Dendritic cell treated with granulocyte-macrophage colony-stimulating factor and Interleukin-4, amounts not matched to agents 40 ng/mL and 50 ng/mL, for 4 days (primary cell): Measurements from ENCODE around the gene LRRC2.

Experiments used
- H3K27ac Mint-ChIP-seq: one replicate; pipeline ENCODE4 v1.8.0; 2022; ENCODE audit warnings: mild to moderate bottlenecking, mixed read lengths
- H3K27me3 Mint-ChIP-seq: one replicate; pipeline ENCODE4 v1.8.0; 2022; ENCODE audit warnings: mild to moderate bottlenecking, mixed read lengths
- H3K36me3 Mint-ChIP-seq: one replicate; pipeline ENCODE4 v1.8.0; 2022; ENCODE audit warnings: low read depth, mixed read lengths
- H3K4me1 Mint-ChIP-seq: one replicate; pipeline ENCODE4 v1.8.0; 2022; ENCODE audit warnings: low read depth, mixed read lengths
- H3K4me3 Mint-ChIP-seq: one replicate; pipeline ENCODE4 v1.8.0; 2022; ENCODE audit warnings: mild to moderate bottlenecking, moderate library complexity, mixed read lengths
- H3K9me3 Mint-ChIP-seq: one replicate; pipeline ENCODE4 v1.8.0; 2022; ENCODE audit warnings: mixed read lengths
- intact Hi-C: fragments of 100-400 bp; cut with micrococcal nuclease; formaldehyde crosslinking; loops from one replicate; pipeline ENCODE4 v1.15.0; 2022

Gene LRRC2

DNA sequence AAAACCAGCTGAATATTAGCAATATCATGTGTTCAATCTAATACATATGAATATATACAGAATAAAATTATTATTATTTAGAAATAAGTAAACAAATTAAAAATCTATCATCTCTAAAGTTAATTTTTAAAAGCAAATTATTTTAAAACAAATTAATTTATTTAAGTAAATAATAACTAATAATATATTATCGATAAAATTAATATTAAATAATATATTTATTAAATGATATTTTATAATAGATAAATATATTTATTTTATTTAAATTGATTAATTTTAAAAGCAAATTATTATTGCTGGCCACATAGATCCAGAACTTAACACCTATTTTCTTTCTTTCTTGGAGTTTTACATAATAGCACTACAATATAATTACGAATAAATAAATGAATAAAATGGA lies 46.1 kb downstream of the LRRC2 start:
- no peak overlapping the region for H3K27ac Mint-ChIP-seq
- no peaks in the 10 kb centered on the region for H3K4me1 Mint-ChIP-seq
- no peaks in the 10 kb centered on the region for H3K36me3 Mint-ChIP-seq
- peaks cover 2% of the 10 kb centered on the region for H3K27me3 Mint-ChIP-seq
- intact Hi-C loops = no loop called here
- no peaks in the 10 kb centered on the region for H3K9me3 Mint-ChIP-seq
- H3K4me3 Mint-ChIP-seq = no peak overlapping the region

DNA sequence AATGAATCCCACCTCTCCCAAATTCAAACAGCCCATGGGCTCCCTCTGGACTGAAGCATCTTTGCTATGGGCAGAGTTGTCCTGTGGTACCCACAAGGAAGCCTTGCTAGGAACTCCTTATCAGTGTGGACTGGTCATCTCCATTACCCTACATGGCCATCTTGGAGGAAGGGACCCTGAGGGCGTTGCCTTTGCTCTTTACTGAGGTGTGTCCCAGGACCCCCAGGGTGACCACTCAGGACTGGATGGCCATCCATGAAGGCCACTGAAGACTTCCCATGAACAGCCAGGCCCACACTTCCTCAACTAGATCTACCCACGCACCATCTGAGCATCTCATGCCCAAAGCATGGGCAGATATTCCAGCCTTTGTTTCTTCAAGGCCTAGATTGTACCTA lies 48.3 kb downstream of the LRRC2 start:
- H3K9me3 Mint-ChIP-seq = no peaks in the 10 kb centered on the region
- H3K27me3 Mint-ChIP-seq = no peaks in the 10 kb centered on the region
- H3K27ac Mint-ChIP-seq = no peak overlapping the region
- intact Hi-C loops = no loop called here
- no peak overlapping the region for H3K4me3 Mint-ChIP-seq
- H3K4me1 Mint-ChIP-seq = no peaks in the 10 kb centered on the region
- H3K36me3 Mint-ChIP-seq = no peaks in the 10 kb centered on the region

- H3K27me3 Mint-ChIP-seq = no peaks in the 10 kb centered on the region
- no peak overlapping the region for H3K27ac Mint-ChIP-seq
- H3K9me3 Mint-ChIP-seq = no peaks in the 10 kb centered on the region
- no peaks in the 10 kb centered on the region for H3K36me3 Mint-ChIP-seq
- no peak overlapping the region for H3K4me3 Mint-ChIP-seq
- no peaks in the 10 kb centered on the region for H3K4me1 Mint-ChIP-seq
- intact Hi-C loops = no loop called here
These were observed 48.9 kb downstream of the LRRC2 start for GRCh38 chr3:46517016-46517783.

DNA sequence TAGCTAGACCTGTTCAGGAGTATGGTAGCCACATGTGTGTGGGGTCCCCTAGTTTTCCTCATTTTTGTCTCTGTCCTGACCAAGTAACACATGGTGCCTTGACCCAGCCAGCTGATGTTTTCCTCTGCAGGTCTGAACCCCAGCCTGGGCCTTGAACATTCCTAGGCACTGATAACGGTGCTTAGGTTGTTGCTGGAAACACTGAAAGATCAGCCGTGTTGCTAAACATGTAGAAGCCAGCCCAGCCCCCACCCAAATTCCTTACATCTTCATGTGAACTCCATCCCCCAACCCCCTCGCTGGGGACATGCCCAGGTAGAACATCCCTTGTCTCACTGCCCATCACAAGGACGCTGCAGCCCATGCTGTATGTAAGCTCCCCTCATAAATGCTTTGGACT lies 49.6 kb downstream of the LRRC2 start:
- Mint-ChIP-seq H3K27me3 (no peaks in the 10 kb centered on the region), H3K4me1 (no peaks in the 10 kb centered on the region), H3K36me3 (no peaks in the 10 kb centered on the region), H3K9me3 (no peaks in the 10 kb centered on the region), H3K4me3 (no peak overlapping the region), H3K27ac (no peak overlapping the region)
- intact Hi-C loops = no loop called here

DNA sequence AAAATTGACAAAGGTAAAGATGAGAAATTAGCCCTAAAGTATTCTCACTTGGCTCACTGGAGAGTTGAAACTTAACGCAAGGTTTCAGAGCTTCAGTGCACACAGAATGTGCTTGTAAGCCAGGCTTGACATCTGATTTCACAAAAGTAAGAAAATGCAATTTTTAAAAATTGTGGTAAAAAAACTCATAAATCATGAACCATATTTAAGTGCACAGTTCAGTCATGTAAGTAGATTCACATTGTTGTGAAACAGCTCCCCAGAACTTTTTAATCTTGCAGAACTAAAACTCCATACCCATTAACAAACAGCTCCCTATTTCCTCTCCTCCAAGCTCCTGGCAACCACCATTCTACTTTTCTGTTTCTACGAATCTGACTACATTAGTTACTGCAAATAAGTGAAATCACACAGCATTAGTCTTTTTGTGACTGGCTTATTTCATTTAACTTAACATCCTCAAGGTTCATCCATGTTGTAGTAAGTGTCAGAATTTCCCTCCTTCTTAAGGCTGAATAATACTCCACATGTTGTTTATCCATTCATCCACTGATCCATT lies 53.8 kb downstream of the LRRC2 start:
- intact Hi-C loops = no loop called here
- Mint-ChIP-seq H3K4me3 (no peak overlapping the region), H3K27ac (no peak overlapping the region), H3K4me1 (no peaks in the 10 kb centered on the region), H3K36me3 (no peaks in the 10 kb centered on the region), H3K9me3 (no peaks in the 10 kb centered on the region), H3K27me3 (peaks cover 1% of the 10 kb centered on the region)

DNA sequence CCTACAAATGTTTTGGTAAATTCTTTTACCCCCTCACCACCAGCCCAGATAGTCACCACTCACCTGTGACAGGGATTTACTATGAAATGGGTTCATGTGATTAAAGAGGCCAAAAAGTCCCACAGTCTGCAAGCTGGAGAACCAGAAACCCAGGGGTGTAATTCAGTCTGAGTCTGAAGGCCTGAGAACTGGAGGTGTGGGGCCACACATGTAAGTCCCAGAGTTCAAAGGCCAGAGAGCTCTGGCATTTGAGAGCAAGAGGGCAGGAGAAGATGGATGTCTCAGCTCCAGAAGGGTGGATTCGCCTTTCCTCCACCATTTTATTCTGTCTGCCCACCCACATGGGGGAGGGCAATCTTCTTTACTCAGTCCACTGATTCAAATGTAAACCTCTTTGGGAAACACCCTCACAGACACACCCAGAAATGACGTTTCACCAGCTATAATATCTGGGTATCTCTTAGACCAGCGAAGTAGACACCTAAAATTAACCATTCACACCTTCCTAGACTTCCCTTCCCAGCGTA lies 56.4 kb downstream of the LRRC2 start:
- no peak overlapping the region for H3K4me3 Mint-ChIP-seq
- no peaks in the 10 kb centered on the region for H3K36me3 Mint-ChIP-seq
- peaks cover 10% of the 10 kb centered on the region for H3K27me3 Mint-ChIP-seq
- H3K9me3 Mint-ChIP-seq = no peaks in the 10 kb centered on the region
- intact Hi-C loops = no loop called here
- H3K27ac Mint-ChIP-seq = no peak overlapping the region
- H3K4me1 Mint-ChIP-seq = no peaks in the 10 kb centered on the region

DNA sequence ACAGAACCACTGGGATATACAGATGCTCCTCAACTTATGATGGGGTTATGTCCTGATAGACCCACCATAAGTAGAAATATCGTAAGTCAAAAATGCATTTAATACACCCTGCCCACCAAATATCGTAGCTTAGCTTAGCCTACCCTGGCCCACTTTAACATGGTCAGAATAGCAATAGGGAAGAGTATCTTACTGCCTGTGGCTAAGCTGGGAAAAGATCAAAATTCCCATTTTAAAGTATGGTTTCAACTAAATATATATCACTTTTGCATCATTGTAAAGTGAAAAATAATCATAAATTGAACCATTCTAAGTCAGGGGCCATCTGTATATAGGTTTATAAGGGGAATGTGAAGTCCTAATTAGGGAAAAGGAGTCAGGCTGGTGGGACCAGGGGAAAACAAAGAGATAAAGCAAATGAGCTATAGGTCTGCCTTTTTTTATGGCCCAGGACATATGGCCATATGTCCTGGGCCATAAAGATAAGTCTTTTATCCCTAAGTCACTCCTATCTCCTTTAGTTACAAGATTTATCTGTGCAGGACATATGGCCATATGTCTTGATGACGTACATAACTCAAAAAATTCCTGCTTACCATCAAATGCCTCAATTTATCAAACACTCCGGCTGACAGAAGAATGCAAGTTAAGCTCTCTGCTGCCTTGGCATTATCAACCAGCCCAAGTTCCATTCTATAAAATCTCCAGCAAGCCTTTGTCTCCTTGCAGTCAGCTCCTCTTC lies 57.1 kb downstream of the LRRC2 start:
- peaks cover 10% of the 10 kb centered on the region for H3K27me3 Mint-ChIP-seq
- intact Hi-C loops = no loop called here
- H3K4me3 Mint-ChIP-seq = no peak overlapping the region
- H3K4me1 Mint-ChIP-seq = no peaks in the 10 kb centered on the region
- no peak overlapping the region for H3K27ac Mint-ChIP-seq
- H3K36me3 Mint-ChIP-seq = no peaks in the 10 kb centered on the region
- no peaks in the 10 kb centered on the region for H3K9me3 Mint-ChIP-seq

DNA sequence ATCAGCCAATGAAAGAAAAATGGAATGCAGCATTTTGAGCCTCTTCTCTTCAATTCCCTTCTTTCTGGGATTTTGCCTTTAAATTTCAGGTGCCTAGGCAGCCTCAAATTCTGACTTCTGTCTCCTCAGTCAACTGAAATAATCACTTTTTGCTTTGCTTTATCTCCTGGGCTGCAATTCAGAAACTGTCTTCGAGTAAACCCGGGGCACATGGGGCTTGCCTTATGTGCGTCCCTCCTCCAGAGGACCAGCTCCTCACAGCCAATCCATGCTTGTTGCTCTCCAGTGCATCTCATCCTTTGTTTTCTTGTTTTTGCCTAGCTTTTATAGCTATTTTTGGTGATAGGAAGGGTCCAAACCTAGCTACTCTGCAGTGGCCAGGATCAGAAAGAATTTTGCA lies 59.6 kb downstream of the LRRC2 start:
- H3K36me3 Mint-ChIP-seq = no peaks in the 10 kb centered on the region
- no peak overlapping the region for H3K27ac Mint-ChIP-seq
- H3K9me3 Mint-ChIP-seq = no peaks in the 10 kb centered on the region
- peaks cover 10% of the 10 kb centered on the region for H3K4me1 Mint-ChIP-seq
- intact Hi-C loops = no loop called here
- H3K27me3 Mint-ChIP-seq = peaks cover 12% of the 10 kb centered on the region
- no peak overlapping the region for H3K4me3 Mint-ChIP-seq

GRCh38 chr3:46505953-46506352 lies 60.1 kb downstream of the LRRC2 start:
- Mint-ChIP-seq H3K36me3 (no peaks in the 10 kb centered on the region), H3K9me3 (no peaks in the 10 kb centered on the region), H3K27ac (no peak overlapping the region), H3K4me3 (no peak overlapping the region), H3K27me3 (peaks cover 11% of the 10 kb centered on the region), H3K4me1 (peaks cover 16% of the 10 kb centered on the region)
- intact Hi-C loops = no loop called here

DNA sequence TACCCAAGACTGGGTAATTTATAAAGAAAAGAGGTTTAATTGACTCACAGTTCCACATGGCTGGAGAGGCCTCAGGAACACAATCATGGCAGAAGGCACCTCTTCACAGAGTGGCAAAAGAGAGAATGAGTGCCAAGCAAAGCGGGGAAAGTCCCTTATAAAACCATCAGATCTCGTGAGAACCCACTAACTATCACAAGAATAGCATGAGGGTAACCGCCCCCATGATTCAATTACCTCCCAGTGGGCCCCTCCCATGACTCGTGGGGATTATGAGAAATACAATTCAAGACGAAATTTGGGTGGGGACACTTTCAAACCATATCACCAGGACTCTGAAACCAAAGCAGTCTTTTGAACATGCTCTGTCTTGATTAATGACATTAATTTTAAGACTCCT lies 61.3 kb downstream of the LRRC2 start:
- no peaks in the 10 kb centered on the region for H3K36me3 Mint-ChIP-seq
- intact Hi-C loops = no loop called here
- H3K4me1 Mint-ChIP-seq = peaks cover 21% of the 10 kb centered on the region
- peaks cover 11% of the 10 kb centered on the region for H3K27me3 Mint-ChIP-seq
- no peak overlapping the region for H3K4me3 Mint-ChIP-seq
- no peaks in the 10 kb centered on the region for H3K9me3 Mint-ChIP-seq
- no peak overlapping the region for H3K27ac Mint-ChIP-seq

DNA sequence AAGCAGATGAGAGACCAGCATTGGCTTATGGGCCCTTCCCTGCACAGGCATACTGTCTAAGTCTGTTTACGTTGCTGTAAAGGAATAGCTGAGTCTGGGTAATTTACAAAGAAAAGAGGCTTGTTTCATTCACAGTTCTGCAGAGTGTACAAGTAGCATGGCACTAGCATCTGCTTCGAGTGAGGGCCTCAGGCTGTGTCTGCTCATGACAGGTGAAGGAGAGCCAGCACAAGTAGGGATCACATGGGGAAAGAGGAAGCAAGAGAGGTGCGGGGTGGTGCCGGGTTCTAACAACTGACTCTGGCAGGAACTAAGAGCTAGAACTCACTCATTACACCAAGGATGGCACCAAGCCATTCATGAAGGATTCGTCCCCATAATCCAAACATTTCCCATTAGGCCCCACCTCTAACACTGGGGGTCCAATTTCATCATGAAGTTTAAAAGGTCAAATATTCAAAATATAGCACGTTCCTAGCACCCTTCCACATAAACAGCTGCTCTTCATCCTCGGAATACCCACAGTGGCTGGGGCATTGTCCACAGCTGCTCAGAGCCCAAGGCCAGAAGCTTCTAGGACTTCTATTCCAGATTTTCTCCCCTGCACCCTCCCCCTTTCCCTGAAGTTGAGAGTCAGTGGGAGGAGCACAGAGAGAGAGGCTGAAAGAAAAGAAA lies 62.8 kb downstream of the LRRC2 start:
- peaks cover 21% of the 10 kb centered on the region for H3K4me1 Mint-ChIP-seq
- no peaks in the 10 kb centered on the region for H3K36me3 Mint-ChIP-seq
- no peaks in the 10 kb centered on the region for H3K9me3 Mint-ChIP-seq
- no peak overlapping the region for H3K27ac Mint-ChIP-seq
- H3K4me3 Mint-ChIP-seq = no peak overlapping the region
- H3K27me3 Mint-ChIP-seq = peaks cover 11% of the 10 kb centered on the region
- intact Hi-C loops = no loop called here

DNA sequence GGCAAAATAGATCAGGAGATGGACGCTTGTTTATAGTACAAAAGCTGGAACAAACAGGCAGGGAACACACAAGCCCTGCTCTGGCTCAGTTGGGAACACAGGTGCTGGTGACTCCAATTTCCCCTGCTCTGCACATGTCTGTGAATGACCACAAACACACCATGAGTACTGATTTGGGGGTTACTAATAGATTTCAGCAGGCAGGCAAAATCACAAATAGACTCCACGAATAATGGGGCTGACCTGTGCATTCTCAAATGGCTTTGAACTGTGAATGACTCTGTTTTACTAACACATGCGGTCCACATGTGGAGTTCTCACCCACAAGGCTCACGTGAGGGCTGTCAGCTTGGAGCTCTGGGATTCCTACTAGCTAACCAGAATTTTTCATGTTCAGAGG lies 64.4 kb downstream of the LRRC2 start:
- no peaks in the 10 kb centered on the region for H3K9me3 Mint-ChIP-seq
- no peak overlapping the region for H3K4me3 Mint-ChIP-seq
- intact Hi-C loops = no loop called here
- peaks cover 21% of the 10 kb centered on the region for H3K4me1 Mint-ChIP-seq
- peaks cover 13% of the 10 kb centered on the region for H3K27me3 Mint-ChIP-seq
- no peaks in the 10 kb centered on the region for H3K36me3 Mint-ChIP-seq
- no peak overlapping the region for H3K27ac Mint-ChIP-seq

DNA sequence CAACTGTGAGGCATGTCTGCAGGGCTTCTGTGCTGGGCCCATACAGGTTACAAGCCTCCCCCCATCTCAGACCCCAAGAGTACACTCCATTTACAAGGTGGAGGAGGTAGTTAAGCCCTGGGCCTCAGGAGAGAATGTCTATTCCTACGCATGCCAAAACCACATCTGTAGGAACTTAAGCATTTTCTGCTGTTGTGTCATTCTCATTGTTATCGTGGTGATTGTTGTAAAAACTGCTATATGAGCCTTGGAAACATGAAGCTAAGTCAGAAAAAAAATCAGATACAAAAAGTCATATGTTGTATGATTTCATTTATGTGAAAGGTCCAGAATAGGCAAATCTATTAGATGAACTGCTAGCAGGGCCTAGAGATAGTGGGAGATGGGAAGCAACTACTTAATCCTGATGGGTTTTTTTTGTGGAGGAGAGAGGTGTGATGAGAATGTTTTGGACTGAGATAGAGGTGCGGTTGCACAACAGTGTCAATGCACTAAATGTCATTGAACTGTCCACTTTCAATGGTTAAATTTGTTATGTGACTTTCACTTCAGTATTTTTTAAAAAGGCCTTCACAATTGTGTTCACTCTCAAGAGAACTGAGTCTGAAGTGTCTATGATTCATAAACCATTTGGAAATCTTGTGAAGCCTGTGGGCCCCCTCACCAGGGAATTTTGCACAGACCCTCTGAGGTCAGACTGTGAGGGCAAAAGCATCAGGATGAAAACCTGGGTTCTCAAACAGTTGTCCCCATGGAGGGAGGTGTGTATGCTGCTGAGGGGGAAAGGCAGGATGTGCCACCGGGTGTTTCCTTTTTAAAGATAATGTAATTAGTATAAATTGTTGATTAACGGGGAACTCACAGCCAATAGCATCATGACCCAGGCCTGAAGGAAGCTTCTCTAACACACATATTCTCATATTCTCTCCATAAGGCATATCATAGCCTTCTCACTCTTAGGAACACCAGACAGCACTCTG lies 65.2 kb downstream of the LRRC2 start:
- H3K9me3 Mint-ChIP-seq = no peaks in the 10 kb centered on the region
- H3K4me3 Mint-ChIP-seq = no peak overlapping the region
- no peaks in the 10 kb centered on the region for H3K36me3 Mint-ChIP-seq
- peaks cover 11% of the 10 kb centered on the region for H3K27me3 Mint-ChIP-seq
- H3K27ac Mint-ChIP-seq = no peak overlapping the region
- intact Hi-C loops = no loop called here
- peaks cover 21% of the 10 kb centered on the region for H3K4me1 Mint-ChIP-seq
